Liver (tissue), 3 donors: Measurements from ENCODE around the gene ATXN7L1.

Experiments used
- CTCF ChIP-seq: fragments of 150-350 bp; IDR thresholded peaks from 2 replicates; pipeline ENCODE4 v1.5.1; 2017; ENCODE audit warnings: improper control_type of control experiment, low read depth, low read length; ENCODE audit not compliant: missing input control
- FOXA1 ChIP-seq: IDR thresholded peaks from 2 replicates; pipeline ENCODE4 v1.6.1; 2016; ENCODE audit warnings: antibody characterized with exemption
- GABPA ChIP-seq, 2 donors: IDR thresholded peaks in 1 of 2; conservative IDR thresholded peaks in 1 of 2; 2 replicates each; pipeline ENCODE4 v1.6.1; 2016; ENCODE audit warnings: antibody characterized with exemption in 2 of 2, mild to moderate bottlenecking in 1 of 2, moderate library complexity in 1 of 2
- RAD21 ChIP-seq, 2 donors: IDR thresholded peaks; 2 replicates each; pipeline ENCODE4 v1.6.1; 2016; ENCODE audit warnings: antibody characterized with exemption in 2 of 2, mild to moderate bottlenecking in 2 of 2
- TF ChIP-seq, protein P1 (sequence below): IDR thresholded peaks from 2 replicates; pipeline ENCODE4 v1.6.1; 2016; ENCODE audit warnings: antibody characterized with exemption, mild to moderate bottlenecking
- donor health status: healthy.
- donor health status: healthy.

DNA sequence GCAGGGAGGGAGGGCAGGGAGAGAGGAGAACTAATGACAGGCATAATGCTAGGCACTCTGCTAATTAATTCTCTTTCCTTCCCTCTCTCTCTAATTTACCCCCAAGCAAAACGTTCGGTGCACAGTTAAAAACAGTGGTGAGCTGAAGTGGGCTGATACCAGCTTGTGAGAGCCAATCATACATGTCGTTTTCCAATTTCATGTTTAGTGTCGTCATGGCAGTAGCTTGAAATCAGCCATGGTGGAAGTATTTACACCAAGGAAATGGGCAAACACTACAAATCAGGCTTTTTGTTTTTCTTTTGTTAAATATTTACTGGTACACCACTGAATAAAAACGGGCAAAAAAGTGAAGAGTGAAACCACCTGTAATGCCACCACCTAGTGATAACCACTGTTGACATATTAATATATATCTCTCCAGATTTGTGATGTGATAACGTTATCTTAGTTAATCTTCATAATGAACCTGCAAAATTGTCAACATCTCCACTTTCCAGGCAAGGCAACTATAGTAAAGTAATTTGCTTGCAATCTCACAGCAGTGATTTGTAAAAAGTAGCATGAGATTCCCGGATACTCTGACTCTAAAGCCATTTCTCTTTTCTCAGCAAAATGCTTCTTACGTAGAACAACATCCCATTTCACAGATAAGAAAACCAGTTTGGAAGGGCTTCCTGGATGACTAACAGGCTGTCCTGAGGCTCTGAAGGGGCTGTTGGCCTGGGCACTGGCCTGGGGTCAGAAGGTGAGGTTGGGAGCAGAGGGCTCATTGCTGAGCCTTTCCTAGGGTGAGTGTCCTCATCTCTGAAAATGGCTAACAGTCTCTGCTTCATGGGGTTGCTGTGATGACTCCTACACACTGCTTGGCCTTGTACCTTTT lies 83.7 kb downstream of the ATXN7L1 start:
- TF ChIP-seq CTCF (no peak), GABPA (IDR thresholded peaks at IDR 0.05 in 1 of 2, conservative IDR thresholded peaks at IDR 0.05 in 1 of 2) (no peak), FOXA1 (no peak), RAD21 (IDR thresholded peaks at IDR 0.05) (no peak)
- TF ChIP-seq, protein P1, sequence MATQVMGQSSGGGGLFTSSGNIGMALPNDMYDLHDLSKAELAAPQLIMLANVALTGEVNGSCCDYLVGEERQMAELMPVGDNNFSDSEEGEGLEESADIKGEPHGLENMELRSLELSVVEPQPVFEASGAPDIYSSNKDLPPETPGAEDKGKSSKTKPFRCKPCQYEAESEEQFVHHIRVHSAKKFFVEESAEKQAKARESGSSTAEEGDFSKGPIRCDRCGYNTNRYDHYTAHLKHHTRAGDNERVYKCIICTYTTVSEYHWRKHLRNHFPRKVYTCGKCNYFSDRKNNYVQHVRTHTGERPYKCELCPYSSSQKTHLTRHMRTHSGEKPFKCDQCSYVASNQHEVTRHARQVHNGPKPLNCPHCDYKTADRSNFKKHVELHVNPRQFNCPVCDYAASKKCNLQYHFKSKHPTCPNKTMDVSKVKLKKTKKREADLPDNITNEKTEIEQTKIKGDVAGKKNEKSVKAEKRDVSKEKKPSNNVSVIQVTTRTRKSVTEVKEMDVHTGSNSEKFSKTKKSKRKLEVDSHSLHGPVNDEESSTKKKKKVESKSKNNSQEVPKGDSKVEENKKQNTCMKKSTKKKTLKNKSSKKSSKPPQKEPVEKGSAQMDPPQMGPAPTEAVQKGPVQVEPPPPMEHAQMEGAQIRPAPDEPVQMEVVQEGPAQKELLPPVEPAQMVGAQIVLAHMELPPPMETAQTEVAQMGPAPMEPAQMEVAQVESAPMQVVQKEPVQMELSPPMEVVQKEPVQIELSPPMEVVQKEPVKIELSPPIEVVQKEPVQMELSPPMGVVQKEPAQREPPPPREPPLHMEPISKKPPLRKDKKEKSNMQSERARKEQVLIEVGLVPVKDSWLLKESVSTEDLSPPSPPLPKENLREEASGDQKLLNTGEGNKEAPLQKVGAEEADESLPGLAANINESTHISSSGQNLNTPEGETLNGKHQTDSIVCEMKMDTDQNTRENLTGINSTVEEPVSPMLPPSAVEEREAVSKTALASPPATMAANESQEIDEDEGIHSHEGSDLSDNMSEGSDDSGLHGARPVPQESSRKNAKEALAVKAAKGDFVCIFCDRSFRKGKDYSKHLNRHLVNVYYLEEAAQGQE = no peak
